HG03520 (cell line): Measurements from ENCODE around the gene TMEM63B.
"Not testable (repeated sequence)": the region's sequence is repeated elsewhere in the genome, so short reads cannot be mapped to it uniquely, and the experiment has no call there.

ENCODE experiments used
- ATAC-seq: cut with Tn5 transposase; IDR thresholded peaks from one replicate; pipeline ENCODE4 v1.9.1; 2021; ENCODE audit warnings: mild to moderate bottlenecking, moderate library complexity; ENCODE audit not compliant: unreplicated experiment

Gene TMEM63B

GRCh38 chr6:44167567-44167966 is 40.2 kb downstream of the TMEM63B start:
- ATAC-seq, result no peak

DNA sequence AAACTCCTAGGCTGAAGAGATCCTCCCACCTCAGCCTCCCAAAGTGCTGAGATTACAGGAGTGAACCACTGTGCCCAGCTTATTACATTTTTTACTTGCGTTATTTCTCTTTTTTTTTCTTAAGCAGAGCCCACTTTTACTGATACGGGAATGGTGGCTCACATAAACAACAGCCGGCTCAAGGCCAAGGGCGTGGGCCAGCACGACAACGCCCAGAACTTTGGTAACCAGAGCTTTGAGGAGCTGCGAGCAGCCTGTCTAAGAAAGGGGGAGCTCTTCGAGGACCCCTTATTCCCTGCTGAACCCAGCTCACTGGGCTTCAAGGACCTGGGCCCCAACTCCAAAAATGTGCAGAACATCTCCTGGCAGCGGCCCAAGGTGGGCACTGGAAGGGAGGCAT is 41.8 kb downstream of the TMEM63B start:
- no peak for ATAC-seq

DNA sequence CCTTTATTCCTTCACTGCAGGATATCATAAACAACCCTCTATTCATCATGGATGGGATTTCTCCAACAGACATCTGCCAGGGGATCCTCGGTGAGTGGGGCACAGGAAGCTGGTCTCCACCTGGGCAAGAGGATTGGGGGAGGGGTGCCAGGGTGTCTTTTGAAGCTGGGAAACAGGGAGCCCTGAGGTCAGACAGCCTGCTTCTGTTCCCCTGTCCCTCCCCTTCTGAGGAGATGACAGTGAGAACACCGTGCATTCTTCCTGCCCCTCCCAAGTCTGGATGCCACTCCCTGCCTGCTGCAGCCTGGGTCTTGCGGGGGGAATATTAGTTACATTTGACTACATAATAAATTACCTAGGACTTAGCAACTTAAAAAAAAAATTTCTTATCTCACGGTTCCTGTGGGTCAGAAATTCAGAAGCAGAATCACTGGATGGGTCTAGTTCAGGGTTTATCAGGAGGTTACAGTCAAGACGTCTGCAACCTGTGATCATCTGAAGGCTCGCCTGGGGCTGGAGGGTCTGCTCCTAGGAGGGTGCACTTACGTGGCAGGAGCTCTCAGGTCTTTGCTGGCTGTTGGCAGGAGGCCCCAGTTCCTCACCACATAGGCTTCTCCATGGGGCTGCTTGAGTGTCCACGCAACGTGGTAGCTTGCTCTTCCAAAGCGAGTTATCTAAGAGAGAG is 42.7 kb downstream of the TMEM63B start:
- no peak for ATAC-seq

- ATAC-seq, result no peak
Observed at GRCh38 chr6:44171899-44172546, 44.7 kb downstream of the TMEM63B start.

- ATAC-seq, result no peak
Observed at GRCh38 chr6:44172731-44173500, 45.6 kb downstream of the TMEM63B start.

- ATAC-seq, result no peak
Observed at GRCh38 chr6:44176130-44176761, 48.9 kb downstream of the TMEM63B start.

DNA sequence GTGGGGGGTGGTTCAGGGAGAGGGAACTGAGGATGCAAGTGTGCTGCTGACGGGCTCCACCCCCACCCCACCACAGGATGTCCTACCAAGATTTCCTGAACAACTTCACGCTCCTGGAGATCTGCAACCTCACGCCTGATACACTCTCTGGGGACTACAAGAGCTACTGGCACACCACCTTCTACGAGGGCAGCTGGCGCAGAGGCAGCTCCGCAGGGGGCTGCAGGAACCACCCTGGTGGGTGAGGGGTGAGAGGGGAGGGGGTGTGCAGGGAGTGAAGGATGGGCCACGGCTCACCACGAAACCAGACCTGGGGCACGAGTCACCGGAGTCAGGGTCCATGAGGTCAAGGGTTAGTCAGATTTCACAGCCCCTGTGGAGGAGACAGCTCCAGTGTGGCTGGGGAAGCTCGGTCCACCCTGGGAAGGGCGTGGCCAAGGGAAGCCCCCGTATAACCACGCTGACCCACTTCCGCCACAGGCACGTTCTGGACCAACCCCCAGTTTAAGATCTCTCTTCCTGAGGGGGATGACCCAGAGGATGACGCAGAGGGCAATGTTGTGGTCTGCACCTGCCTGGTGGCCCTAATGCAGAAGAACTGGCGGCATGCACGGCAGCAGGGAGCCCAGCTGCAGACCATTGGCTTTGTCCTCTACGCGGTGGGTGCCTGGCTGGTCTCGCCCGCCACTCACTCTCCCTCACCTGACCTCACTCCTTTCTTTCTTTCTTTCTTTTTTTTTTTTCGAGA is 49.6 kb downstream of the TMEM63B start:
- ATAC-seq, result no peak

- ATAC-seq, result no peak
Observed at GRCh38 chr6:44177691-44178423, 50.5 kb downstream of the TMEM63B start.

DNA sequence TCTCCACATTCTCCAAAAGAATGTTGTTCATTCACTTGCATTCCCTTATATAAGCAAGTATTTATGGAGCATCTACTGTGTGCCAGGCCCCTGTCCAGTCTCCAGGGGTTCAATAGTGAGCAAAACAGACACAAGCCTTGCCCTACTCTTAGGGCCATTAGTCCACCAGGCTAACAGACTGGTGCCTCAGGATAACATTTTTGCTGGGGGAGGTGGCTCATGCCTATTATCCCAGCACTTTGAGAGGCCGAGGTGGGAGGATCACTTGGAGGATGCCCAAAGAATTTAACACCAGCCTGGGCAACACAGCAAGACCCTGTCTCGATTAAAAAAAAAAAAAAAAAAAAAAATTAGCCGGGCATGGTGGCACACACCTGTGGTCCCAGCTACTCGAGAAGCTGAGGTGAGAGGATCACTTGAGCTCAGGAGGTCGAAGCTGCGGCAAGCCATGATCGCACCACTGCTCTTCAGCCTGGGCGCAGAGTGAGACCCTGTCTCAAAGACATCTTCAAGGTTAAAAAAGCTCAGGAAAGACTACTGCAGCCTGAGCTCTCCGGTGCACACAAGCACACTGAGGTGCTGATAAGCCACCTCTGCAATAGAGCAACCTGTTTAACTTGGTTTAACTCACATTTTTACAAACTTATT is 51.2 kb downstream of the TMEM63B start:
- no peak for ATAC-seq

- no peak for ATAC-seq
Observed at GRCh38 chr6:44179072-44179536, 51.8 kb downstream of the TMEM63B start.

GRCh38 chr6:44179648-44180047 is 52.3 kb downstream of the TMEM63B start:
- no peak for ATAC-seq

DNA sequence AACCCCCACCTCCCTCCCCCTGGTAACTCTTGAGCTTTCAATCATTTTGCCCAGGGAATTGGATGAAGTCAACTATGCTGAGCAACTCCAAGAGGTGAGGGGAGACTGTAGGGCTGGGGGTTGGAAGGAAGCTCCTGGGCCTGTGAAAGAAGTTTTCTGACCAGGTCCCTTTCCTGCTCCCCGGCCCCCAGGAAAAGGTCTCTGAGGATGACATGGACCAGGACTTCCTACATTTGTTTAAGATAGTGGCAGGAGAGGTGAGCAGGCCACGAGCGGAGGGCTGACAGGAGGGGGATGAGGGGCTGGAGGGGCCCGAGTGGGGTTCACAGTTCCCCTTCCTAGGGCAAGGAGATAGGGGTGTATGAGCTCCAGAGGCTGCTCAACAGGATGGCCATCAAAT is 53.1 kb downstream of the TMEM63B start:
- ATAC-seq, result no peak

- ATAC-seq, result no peak
Observed at GRCh38 chr6:44180886-44181285, 53.5 kb downstream of the TMEM63B start.

- not testable (repeated sequence) for ATAC-seq
Observed at GRCh38 chr6:44181784-44182183, 54.4 kb downstream of the TMEM63B start.

DNA sequence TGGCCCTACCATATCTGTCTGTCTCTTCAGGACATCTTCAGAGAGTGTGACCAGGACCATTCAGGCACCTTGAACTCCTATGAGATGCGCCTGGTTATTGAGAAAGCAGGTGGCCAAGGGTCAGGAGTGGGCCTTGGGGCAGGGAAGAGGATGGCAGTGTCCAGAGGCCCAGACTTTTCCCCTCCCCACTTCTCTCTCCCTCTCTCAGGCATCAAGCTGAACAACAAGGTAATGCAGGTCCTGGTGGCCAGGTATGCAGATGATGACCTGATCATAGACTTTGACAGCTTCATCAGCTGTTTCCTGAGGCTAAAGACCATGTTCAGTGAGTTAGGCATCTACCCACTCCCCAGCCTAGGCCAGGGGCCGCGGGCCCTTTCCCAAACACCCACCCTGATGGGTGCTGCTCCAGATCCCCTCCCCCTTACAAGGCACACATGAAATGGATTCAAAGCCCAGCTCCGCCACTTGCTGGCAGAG is 55.6 kb downstream of the TMEM63B start:
- ATAC-seq, result no peak

DNA sequence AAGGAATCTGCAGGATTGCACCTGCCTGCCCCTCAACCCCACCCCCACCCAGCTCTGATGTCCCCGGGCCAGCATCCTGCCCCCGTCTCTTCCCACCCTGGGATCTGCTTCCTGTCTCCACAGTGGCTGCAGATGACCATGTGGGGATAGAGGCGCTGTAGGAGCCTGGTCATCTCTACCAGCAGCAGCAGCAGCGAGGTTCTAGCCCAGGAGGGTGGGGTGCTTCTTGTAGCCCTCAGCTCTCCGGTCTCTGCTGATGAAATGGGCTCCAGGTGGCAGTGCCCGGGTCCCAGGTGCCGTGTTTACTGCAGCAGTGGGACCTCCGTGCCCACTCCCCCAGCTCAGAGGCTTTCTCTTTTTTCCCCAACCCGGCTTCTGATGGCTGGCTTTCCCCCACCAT is 56.4 kb downstream of the TMEM63B start:
- no peak for ATAC-seq

DNA sequence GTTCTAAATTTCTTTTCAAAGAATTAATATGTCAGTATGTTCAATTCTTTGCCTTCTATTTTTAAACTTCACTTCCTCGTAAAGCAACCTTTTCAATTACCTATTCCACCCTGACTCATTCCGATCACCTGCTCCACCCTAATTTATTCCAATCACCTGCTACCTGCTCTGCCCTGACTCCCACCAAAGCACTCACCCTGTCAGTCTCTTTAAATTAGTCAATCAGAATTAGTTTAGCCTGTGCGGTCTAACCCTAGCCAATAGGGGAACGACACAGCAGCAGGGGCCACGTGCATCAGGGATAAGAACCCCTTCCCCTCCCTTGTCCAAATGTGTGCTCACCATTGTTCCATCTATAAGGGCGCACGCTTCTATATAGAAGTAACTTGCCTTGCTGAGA is 58.0 kb downstream of the TMEM63B start:
- not testable (repeated sequence) for ATAC-seq

GRCh38 chr6:44185953-44186634 is 58.7 kb downstream of the TMEM63B start:
- no peak for ATAC-seq

DNA sequence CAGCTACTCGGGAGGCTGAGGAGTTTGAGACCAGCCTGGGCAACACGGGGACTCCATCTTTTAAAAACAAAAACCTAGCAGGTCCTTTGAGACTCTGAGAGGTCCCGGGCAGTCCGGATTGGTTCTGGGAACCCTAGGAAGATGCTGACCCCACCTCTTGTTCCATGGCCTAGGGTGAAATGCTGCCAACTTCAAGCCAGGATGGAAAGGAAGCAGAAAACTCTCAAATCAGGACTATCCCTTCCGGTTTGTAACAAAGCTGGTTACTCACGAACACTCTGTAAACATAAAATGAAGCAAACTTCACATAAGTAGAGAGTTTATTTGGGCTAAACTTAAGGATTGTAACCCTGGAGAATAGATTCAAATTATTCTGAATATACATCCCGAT is 59.3 kb downstream of the TMEM63B start:
- no peak for ATAC-seq
